ENCODE measurements around the gene SMIM35. TPM values are rescaled to one million over a fixed set of nuclear protein-coding genes. Genes with fewer than 3 reads are reported as not detected.
A peak's percentile ranks its signal among the peaks of the same experiment; 100 is the strongest.
"Not testable (repeated sequence)": the region's sequence is repeated elsewhere in the genome, so short reads cannot be mapped to it uniquely, and the experiment has no call there.

SMIM35 gene
- total RNA-seq, 4 donors from 2014 or later = not detected

- no peak for DNase-seq (ENCODE audit: low spot score in 2 of 2)
- Histone ChIP-seq H3K9me3 (no peaks in the 10 kb centered on the region), H3K27ac (no peak overlapping the region), H3K4me3 (no peak overlapping the region), H3K4me1 (peaks cover 6% of the 10 kb centered on the region), H3K27me3 (no peaks in the 10 kb centered on the region), H3K36me3 (no peaks in the 10 kb centered on the region)
- TF ChIP-seq CTCF (IDR thresholded peaks at IDR 0.05) = no peak
- TF ChIP-seq EP300 (IDR thresholded peaks at IDR 0.05) = no peak
- no peak for TF ChIP-seq POLR2AphosphoS5 (IDR thresholded peaks at IDR 0.05)
- no peak for TF ChIP-seq POLR2A (IDR thresholded peaks at IDR 0.05)
- 71% methylated on average over 7 of the region's 7 CpGs for WGBS
Measured at GRCh38 chr11:117979481-117980211, 107.1 kb downstream of the SMIM35 start.

DNA sequence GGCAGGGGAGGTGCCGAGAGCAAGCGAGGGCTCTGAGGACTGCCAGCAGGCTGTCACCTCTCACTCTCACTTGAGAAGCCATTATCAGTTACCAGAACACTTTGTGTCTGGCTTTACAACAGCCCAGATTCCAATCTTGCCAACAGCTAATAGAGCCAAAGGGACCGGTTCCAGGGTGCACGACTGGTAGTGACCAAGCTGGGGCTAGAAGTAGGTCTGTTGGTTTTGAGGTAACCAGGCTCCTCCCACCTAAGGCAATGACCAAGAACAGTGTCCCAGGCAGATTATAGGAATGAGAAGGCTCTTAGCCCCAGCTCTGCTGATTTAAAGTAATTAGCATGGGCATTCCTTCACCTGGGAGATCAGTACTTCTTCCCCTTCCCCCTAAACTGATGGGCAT lies 107.8 kb downstream of the SMIM35 start:
- 70% methylated on average over 4 of the region's 4 CpGs for WGBS
- Histone ChIP-seq H3K27ac (no peak overlapping the region), H3K4me3 (no peak overlapping the region), H3K9me3 (no peaks in the 10 kb centered on the region), H3K4me1 (peaks cover 6% of the 10 kb centered on the region), H3K27me3 (no peaks in the 10 kb centered on the region), H3K36me3 (no peaks in the 10 kb centered on the region)
- TF ChIP-seq EP300 (IDR thresholded peaks at IDR 0.05) = no peak
- no peak for DNase-seq (ENCODE audit: low spot score in 2 of 2)

- not testable (repeated sequence) for H3K27me3 ChIP-seq, H3K36me3 ChIP-seq, H3K4me3 ChIP-seq, H3K9me3 ChIP-seq, H3K4me1 ChIP-seq, H3K27ac ChIP-seq
- 93% methylated on average over 18 of the region's 36 CpGs for WGBS
- DNase-seq (ENCODE audit: low spot score in 2 of 2) = peak in 1 of 2 donors; percentile 64
Measured at GRCh38 chr11:117978291-117978910, 108.4 kb downstream of the SMIM35 start.

- DNase-seq (ENCODE audit: low spot score in 2 of 2); H3K9me3 ChIP-seq; H3K4me1 ChIP-seq; H3K27me3 ChIP-seq; H3K4me3 ChIP-seq; H3K36me3 ChIP-seq; H3K27ac ChIP-seq: not testable (repeated sequence)
- WGBS = 72% methylated on average over 16 of the region's 23 CpGs
Measured at GRCh38 chr11:117977612-117978264, 109.0 kb downstream of the SMIM35 start.

DNA sequence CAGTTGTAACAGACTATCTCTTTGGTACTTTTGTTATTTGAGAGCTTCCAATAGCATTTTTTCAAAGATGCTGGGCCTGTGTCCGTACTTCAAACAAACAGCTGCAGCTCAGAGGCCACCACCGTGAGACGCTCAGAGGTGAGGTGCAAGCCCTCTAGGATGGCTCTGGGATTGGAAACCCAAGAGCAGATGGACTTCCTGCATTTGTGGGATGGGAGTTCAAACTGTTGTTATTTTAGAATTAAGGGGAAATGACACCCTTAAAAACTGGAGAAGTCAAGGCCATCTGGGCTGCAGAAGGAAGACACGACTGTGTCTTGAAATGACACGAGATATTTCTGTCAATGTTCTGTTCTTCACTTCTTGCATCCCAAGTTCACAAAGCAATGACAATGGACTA lies 109.7 kb downstream of the SMIM35 start:
- no peaks in the 10 kb centered on the region for H3K27me3 ChIP-seq
- H3K4me1 ChIP-seq = peaks cover 6% of the 10 kb centered on the region
- 70% methylated on average over 4 of the region's 5 CpGs for WGBS
- H3K4me3 ChIP-seq = no peak overlapping the region
- H3K9me3 ChIP-seq = no peaks in the 10 kb centered on the region
- TF ChIP-seq EP300 (IDR thresholded peaks at IDR 0.05) (no peak), POLR2AphosphoS5 (IDR thresholded peaks at IDR 0.05) (no peak), POLR2A (IDR thresholded peaks at IDR 0.05) (no peak), CTCF (IDR thresholded peaks at IDR 0.05) (no peak)
- no peak overlapping the region for H3K27ac ChIP-seq
- no peaks in the 10 kb centered on the region for H3K36me3 ChIP-seq
- DNase-seq (ENCODE audit: low spot score in 2 of 2) = no peak

- DNase-seq (ENCODE audit: low spot score in 2 of 2) = no peak
- no peak for TF ChIP-seq POLR2AphosphoS5 (IDR thresholded peaks at IDR 0.05)
- no peak for TF ChIP-seq POLR2A (IDR thresholded peaks at IDR 0.05)
- no peak for TF ChIP-seq EP300 (IDR thresholded peaks at IDR 0.05)
- no peak for TF ChIP-seq CTCF (IDR thresholded peaks at IDR 0.05)
- Histone ChIP-seq H3K27ac (no peak overlapping the region), H3K27me3 (no peaks in the 10 kb centered on the region), H3K9me3 (no peaks in the 10 kb centered on the region), H3K4me1 (peaks cover 6% of the 10 kb centered on the region), H3K4me3 (no peak overlapping the region), H3K36me3 (no peaks in the 10 kb centered on the region)
- WGBS = 95% methylated on average over 4 of the region's 4 CpGs
Measured at GRCh38 chr11:117976445-117976844, 110.3 kb downstream of the SMIM35 start.
